HG03469 (cell line): Measurements from ENCODE around the gene BICRA.
A peak's percentile ranks its signal among the peaks of the same experiment; 100 is the strongest.
"Not testable (repeated sequence)": the region's sequence is repeated elsewhere in the genome, so short reads cannot be mapped to it uniquely, and the experiment has no call there.

ENCODE experiments used
- ATAC-seq: cut with Tn5 transposase; IDR thresholded peaks from one replicate; pipeline ENCODE4 v1.9.1; 2021; ENCODE audit warnings: mild to moderate bottlenecking, moderate library complexity, moderate number of reproducible peaks; ENCODE audit not compliant: unreplicated experiment

Gene BICRA

GRCh38 chr19:47740866-47741519 is 132.1 kb downstream of the BICRA start:
- no peak for ATAC-seq

GRCh38 chr19:47741544-47742140 is 132.7 kb downstream of the BICRA start:
- no peak for ATAC-seq

DNA sequence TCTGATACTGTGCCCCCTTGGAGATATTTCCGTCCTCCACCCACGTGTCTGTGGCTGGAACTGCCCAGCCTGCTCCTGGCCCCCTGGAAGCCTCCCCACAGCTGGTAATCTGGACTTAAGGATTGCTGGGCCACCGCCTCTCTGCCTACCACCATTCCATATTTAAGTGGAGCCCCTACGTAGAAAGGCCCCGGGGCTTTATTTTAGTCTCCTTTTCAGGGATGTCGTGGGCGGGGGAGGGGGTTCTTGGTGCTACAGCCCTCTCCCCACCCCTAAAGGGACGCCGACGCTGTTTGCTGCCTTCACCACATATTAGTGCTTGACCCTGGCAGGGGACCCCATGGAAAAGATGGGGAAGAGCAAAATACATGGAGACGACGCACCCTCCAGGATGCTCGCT is 133.7 kb downstream of the BICRA start:
- ATAC-seq = no peak

GRCh38 chr19:47745010-47745901 is 136.3 kb downstream of the BICRA start, which contains the start of gene NOP53:
TSS of gene NOP53 (plus strand) at chr19:47745546. CDS start at chr19:47745560, 14 bp downstream.
- peak; percentile 39 for ATAC-seq

DNA sequence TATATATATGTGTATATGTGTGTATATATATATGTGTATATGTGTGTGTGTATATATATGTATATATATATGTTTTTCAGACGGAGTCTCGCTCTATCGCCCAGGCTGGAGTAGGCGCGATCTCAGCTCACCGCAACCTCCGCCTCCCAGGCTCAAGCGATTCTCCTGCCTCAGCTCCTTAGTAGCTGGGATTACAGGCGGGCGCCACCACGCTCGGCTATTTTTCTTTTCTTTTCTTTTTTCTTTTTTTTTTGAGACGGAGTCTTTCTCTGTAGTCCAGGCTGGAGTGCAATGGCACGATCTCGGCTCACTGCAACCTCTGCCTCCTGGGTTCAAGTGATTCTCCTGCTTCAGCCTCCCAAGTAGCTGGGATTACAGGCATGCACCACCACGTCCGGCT is 137.2 kb downstream of the BICRA start:
- not testable (repeated sequence) for ATAC-seq

DNA sequence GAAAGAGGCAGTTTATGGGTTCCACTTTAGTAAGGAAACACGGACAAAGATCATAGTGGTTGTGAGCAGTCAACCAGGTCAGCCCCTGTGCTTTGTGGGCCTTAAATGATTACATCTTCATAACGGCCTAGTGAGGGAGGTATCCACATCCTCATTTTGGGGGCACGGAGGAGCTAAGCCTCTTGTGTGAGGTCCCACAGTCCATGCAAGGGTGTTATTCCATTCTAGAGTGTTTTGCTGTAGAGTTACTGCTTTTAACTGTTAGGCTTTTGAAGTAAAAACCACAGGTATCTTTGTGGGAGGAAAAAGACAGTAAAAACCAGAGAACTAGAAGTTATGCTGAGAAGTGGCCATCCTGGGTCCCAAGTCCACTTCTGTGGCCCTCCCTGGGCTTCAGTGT is 140.4 kb downstream of the BICRA start:
- no peak for ATAC-seq

DNA sequence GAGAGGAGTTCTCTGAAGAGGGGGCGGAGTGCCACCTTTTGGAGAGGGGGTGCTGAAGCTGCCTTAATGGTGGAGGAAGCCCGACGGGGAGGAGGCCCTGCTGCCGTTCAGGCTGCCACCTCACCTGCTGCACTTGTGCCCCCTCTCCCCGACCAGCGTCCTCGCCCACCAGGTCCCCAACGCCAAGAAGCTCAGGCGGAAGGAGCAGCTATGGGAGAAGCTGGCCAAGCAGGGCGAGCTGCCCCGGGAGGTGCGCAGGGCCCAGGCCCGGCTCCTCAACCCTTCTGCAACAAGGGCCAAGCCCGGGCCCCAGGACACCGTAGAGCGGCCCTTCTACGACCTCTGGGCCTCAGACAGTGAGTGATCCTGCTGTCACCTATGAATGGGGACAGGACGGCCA is 141.8 kb downstream of the BICRA start:
- ATAC-seq = no peak

- no peak for ATAC-seq
Observed at GRCh38 chr19:47752440-47753211, 143.7 kb downstream of the BICRA start.
